Measurements from ENCODE around the gene PLEKHG4.

- TF ChIP-seq POLR2A (IDR thresholded peaks at IDR 0.05; ENCODE audit: low read depth, low read length) (no peak), POLR2AphosphoS5 (IDR thresholded peaks at IDR 0.05; ENCODE audit: low read depth, low read length) (no peak)
Measured at GRCh38 chr16:67304020-67304419, 24.7 kb downstream of the PLEKHG4 start.

Data from GM12892 (cell line).